HG03097 (cell line): ENCODE data around the gene PTPN22.
A peak's percentile ranks its signal among the peaks of the same experiment; 100 is the strongest.

Experiments
- ATAC-seq: cut with Tn5 transposase; IDR thresholded peaks from one replicate; pipeline ENCODE4 v1.9.1; 2021; ENCODE audit not compliant: unreplicated experiment, low FRiP score

PTPN22 gene

GRCh38 chr1:113871597-113872113 is at the start of gene PTPN22:
TSS of gene PTPN22 (minus strand) at chr1:113871712.
- ATAC-seq = peak; percentile 73

- ATAC-seq = no peak
Observed at GRCh38 chr1:113918243-113918642, 46.7 kb upstream of the PTPN22 start.

- ATAC-seq = no peak
Observed at GRCh38 chr1:113917400-113918082, 46.0 kb upstream of the PTPN22 start.

GRCh38 chr1:113916974-113917373 is 45.5 kb upstream of the PTPN22 start:
- ATAC-seq = no peak

- no peak for ATAC-seq
Observed at GRCh38 chr1:113913887-113914664, 42.6 kb upstream of the PTPN22 start.

GRCh38 chr1:113913312-113913668 is 41.8 kb upstream of the PTPN22 start:
- ATAC-seq = no peak

- no peak for ATAC-seq
Observed at GRCh38 chr1:113912594-113913311, 41.2 kb upstream of the PTPN22 start.

GRCh38 chr1:113905435-113905861 is 33.9 kb upstream of the PTPN22 start:
- peak; percentile 3 for ATAC-seq

GRCh38 chr1:113904674-113905434 is 33.3 kb upstream of the PTPN22 start, which contains the start of the genes AP4B1 and DCLRE1B:
TSS of gene AP4B1 (minus strand) at chr1:113904799. CDS start at chr1:113904717, 82 bp downstream.
TSS of gene DCLRE1B (plus strand) at chr1:113905326. CDS start at chr1:113905587, 261 bp downstream.
- ATAC-seq = peak; percentile 88

- ATAC-seq = peak; percentile 28
Observed at GRCh38 chr1:113904293-113904673, 32.8 kb upstream of the PTPN22 start.

GRCh38 chr1:113903501-113904292 is 32.2 kb upstream of the PTPN22 start:
- no peak for ATAC-seq

- ATAC-seq = no peak
Observed at GRCh38 chr1:113901191-113901590, 29.7 kb upstream of the PTPN22 start.

GRCh38 chr1:113899111-113899510 is 27.6 kb upstream of the PTPN22 start:
- ATAC-seq = no peak

- no peak for ATAC-seq
Observed at GRCh38 chr1:113898241-113898814, 26.8 kb upstream of the PTPN22 start.

- no peak for ATAC-seq
Observed at GRCh38 chr1:113895961-113896360, 24.4 kb upstream of the PTPN22 start.

- ATAC-seq = no peak
Observed at GRCh38 chr1:113895098-113895497, 23.6 kb upstream of the PTPN22 start.

GRCh38 chr1:113893267-113893666 is 21.8 kb upstream of the PTPN22 start:
- no peak for ATAC-seq

- ATAC-seq = no peak
Observed at GRCh38 chr1:113891631-113892220, 20.2 kb upstream of the PTPN22 start.

- ATAC-seq = no peak
Observed at GRCh38 chr1:113890816-113891215, 19.3 kb upstream of the PTPN22 start.
